ENCODE measurements around the gene ZBTB48.
"Not testable (repeated sequence)": the region's sequence is repeated elsewhere in the genome, so short reads cannot be mapped to it uniquely, and the experiment has no call there.

ZBTB48 gene

DNA sequence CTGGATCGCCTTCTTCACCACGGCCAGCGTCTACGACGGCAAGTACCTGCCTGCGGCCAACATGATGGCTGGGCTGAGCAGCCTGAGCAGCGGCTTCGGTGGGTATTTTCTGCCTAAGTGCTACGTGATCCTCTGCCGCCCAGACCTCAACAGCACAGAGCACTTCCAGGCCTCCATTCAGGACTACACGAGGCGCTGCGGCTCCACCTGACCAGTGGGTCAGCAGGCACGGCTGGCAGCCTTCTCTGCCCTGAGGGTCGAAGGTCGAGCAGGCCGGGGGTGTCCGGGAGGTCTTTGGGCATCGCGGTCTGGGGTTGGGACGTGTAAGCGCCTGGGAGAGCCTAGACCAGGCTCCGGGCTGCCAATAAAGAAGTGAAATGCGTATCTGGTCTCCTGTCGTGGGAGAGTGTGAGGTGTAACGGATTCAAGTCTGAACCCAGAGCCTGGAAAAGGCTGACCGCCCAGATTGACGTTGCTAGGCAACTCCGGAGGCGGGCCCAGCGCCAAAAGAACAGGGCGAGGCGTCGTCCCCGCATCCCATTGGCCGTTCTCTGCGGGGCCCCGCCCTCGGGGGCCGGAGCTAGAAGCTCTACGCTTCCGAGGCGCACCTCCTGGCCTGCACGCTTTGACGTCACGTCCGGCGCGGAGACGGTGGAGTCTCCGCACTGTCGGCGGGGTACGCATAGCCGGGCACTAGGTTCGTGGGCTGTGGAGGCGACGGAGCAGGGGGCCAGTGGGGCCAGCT is at the start of gene ZBTB48:
Gene ZBTB48, plus strand, starts transcription at position 621 of the 745 bp plus-strand sequence. CDS start 616 bp downstream, outside the sequence.
- peak; percentile 98 for DNase-seq (ENCODE audit: low read depth)

DNA sequence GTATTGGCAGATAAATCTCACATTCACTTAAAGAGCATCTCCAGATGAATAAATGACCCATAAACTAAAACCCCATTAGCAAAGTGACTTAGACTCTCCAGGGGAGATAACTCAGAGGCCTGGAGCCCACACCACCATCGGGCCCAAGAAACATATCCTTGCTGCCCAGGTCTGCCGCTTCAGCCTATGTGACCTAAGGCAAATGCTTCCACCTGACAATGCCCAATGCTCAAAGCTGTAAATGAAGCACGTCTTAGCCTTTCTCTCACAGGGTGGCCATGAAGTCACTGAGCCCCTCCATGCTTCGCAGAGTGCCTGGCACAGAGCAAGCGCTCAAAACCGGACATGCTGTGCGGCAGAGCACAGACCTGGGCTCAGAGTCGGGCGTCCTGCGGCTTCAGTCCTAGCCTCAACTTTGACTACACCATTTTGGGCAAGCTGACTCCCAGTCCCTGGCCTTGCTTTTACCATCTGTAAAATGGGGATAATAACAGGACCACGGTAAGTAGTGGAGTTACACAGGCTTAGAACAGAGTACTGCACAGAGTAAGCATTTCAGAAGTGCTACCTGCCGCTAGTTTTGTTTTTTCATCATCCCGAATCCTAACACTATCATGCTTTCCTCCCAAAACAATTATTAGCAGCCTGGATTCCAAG is 49.2 kb upstream of the ZBTB48 start:
- DNase-seq (ENCODE audit: low read depth): no peak

DNA sequence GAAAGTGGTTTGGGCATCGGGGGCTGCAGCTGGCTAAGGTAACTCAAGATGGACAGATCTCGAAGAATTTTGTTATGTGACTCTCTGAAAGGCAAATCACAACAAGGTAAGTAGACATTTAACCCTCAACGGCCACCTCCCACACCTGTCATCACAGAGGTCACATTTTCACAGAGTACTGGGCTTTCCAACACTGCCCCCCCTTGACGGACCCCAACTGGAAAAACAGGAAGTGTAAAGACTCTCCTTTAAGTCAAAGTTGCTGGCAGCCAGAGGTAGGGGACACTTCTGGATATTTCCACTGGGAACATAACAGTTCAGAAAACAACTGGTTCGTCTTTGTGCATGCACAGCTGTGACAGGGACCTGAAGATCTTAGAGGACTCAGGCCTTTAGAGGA is 47.8 kb upstream of the ZBTB48 start:
- no peak for DNase-seq (ENCODE audit: low read depth)

DNA sequence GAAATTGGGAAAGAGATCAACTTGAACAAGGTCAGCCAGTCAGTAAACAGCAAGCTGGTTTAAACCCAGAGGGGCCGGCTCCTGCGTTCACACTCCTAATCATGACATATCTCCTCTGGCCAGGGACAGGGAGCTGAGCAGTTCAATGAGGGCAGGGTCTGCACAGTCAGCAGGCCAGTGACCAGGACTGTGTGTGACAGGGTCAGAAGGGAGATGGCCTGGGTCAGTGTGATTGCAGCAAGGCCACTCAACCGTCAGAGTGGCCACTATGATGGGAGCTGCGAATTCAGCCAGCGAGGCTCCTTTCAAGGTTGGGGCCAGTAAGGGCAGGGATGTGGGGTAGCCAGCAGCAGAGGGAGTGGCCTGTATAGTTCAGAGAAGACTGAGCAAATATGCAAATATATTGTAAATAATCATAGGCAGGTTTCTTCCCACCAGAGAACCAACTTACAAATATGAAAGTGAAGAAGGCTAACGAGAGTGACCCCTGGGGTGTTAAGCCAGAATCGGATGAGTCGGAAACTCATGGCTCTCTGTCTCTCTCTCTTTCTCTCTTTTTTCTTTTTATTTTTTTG is 45.5 kb upstream of the ZBTB48 start:
- DNase-seq (ENCODE audit: low read depth): no peak

DNA sequence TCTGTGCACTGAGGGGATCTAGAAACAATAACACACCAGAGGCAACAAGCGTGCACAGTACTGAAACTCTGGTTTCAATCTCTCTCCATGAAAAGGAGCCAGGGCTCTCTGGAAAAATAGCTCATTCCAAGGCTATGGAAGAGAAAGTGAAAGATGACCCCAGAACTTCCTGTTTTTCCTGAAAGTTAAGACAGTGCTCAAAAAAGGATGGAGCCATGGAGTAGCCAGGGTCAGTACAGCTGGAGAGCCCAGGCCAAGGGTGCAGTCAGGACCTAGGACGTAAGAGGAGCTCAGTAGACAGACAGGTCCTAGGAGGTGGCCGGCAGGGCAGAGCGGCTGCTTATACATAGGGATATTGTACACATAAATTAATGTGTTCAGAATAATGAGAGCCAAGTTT is 44.6 kb upstream of the ZBTB48 start:
- DNase-seq (ENCODE audit: low read depth): no peak

DNA sequence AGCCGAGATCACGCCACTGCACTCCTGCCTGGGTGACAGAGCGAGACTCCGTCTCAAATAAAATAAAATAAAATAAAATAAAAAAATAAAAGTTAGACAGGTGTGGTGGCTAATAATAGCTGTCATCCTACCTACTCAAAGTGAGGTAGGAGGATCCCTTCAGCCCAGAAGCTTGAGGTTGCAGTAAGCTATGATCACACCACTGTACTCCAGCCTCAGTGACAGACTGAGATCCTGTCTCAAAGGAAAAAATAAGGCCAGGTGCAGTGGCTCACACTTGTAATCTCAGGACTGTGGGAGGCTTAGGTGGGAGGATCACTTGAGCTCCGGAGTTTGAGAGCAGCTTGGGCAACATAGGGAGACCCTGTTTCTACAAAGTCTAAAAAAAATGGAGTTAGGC is 43.5 kb upstream of the ZBTB48 start:
- no peak for DNase-seq (ENCODE audit: low read depth)

DNA sequence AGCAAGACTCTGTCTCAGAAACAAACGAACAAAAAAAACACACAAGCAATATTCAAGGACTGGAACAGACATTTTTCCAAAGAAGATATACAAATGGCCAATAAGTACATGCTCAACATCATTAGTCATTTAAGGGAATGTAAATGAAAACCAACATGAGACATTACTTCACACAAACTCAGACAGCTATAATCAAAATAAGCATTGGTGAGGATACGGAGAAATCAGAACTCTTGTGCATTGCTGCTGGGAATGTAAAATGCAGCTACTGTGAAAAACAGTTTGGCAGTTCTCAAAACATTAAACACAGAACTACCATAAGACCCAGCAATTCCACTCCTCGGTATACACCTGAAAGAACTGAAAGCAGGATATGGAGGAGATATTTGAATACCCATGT is 40.8 kb upstream of the ZBTB48 start:
- no peak for DNase-seq (ENCODE audit: low read depth)

DNA sequence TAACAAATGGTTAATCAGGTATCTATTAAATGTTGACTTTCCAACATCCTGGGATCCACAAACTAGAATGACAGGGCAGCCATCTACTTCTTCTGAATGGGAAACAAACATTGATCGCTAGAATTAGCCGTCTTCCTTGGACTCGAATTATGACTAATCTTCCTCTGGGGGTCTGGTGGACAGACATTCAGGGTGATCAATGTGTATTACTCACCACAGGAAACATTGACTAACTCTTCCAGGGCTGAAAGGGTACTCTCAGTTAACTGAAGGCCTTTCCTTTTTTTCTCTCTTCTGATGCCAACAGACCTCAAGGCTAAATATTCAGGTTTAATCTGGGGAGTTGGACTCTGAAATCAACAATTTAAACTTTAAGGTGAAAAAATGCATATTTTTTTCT is 35.0 kb upstream of the ZBTB48 start:
- DNase-seq (ENCODE audit: low read depth): no peak

DNA sequence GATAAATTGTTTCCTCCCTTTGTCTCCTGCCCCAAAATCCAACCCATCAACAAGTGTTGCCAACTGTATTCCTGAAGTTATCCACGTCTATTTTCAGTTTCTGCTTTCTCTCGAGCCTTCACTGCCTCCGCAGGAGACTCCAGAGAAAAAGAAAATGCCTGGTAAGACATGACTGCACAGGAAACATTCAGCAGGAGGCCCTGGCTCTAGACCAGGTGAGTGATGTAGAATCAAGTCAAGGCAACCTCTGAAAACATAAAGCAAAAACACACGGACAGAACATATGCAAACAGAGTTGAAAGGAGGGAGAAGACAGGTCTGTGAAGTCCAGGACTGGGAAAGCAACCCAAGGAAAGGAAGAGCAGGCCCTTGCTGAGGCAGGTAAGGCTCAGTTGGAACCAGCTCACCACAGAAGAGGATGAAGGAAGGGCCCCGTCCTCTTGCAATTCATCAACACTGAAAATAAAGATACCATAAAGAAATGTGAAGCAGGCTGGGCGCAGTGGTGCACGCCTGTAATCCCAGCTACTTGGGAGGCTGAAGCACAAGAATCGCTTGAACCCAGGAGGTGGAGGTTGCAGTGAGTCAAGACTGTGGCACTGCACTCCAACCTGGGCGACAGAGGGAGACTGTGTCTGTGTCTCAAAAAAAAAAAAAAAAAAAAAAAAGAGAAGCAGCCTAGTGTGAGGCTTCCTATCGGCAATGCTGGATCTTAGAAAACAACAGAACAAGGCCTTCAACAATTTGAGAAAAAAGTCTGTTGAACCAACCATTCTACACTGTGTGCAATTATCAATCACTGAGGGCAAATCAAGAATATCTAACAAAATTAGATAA is 34.3 kb upstream of the ZBTB48 start:
- no peak for DNase-seq (ENCODE audit: low read depth)

DNA sequence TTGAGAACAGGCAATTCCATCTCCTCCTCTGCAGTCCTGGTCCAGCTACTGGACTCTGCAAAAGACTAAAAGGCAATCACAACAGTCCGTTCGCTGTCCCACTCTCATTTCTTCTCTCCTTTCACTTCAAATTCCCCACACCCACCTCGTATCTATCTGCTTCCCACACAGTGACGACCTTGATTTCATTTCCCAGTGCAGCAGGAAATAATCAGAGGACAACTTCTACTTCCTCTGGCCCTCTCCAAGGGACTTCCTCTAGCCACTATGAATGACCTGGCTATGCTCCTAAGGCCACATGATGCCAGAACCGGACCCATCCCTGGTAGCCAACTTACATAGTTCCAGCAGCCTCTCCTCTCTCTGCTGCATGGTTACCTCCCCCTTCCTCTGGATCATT is 33.5 kb upstream of the ZBTB48 start:
- DNase-seq (ENCODE audit: low read depth): no peak

DNA sequence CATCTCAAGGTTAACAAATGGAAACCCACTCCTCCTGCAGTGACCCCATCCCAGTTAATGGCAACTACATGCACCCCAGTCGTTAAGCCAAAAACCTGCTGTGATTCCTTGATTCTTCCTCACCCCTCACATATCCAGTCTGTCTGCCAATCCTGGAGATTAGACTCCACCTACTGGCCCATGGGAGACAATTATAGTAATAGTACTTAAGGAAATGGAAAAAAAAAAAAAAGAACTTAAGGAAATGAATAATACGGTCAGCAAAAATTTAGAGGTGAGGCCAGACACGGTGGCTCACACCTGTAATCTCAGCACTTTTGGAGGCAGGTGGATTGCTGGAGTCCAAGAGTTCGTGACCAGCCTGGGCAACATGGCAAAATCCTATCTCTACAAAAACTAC is 32.5 kb upstream of the ZBTB48 start:
- DNase-seq (ENCODE audit: low read depth): no peak

DNA sequence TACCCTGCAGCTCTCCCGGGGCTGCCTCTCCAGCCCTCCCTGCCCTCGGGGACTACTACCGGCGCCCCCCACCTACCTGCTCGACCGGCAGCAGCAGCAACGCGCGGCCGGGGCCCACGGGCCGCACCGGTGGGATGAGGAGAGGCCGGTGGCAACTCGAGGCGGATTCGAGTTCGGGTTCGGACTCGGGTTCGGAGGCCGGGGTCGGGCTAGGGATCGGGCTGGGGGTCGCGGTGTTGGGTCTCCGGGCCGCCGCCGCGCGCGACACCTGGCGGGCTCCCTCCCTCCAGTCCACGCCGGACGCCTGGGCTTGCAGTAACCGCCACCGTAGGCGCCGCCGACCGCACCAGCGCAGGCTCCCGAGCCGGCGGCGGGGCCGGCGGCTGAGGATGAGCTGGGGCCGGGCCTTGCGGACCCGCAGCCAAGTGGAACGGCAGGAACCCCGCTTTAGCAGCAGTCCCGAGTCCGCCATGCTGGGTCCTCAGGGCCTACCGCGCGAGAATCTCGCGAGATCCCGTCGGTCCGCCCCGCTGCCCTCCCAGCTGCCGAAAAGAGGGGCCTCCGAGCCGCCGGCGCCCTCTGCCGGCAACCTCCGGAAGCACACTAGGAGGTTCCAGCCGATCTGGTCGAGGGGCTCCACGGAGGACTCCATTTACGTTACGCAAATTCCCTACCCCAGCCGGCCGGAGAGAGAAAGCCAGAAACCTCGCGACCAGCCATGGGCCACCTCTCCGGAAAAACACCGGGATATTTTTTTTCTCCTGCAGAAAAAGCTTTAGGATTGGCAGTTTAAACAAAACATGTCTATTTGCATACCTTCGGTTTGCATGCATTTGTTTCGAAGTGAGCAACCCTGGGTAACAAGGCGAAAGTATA is 25.5 kb upstream of the ZBTB48 start, which contains the start of gene NOL9:
Gene NOL9, minus strand, starts transcription at position 483 of the 876 bp plus-strand sequence. Its CDS starts 11 bp downstream, at position 472.
- DNase-seq (ENCODE audit: low read depth): peak; percentile 95

DNA sequence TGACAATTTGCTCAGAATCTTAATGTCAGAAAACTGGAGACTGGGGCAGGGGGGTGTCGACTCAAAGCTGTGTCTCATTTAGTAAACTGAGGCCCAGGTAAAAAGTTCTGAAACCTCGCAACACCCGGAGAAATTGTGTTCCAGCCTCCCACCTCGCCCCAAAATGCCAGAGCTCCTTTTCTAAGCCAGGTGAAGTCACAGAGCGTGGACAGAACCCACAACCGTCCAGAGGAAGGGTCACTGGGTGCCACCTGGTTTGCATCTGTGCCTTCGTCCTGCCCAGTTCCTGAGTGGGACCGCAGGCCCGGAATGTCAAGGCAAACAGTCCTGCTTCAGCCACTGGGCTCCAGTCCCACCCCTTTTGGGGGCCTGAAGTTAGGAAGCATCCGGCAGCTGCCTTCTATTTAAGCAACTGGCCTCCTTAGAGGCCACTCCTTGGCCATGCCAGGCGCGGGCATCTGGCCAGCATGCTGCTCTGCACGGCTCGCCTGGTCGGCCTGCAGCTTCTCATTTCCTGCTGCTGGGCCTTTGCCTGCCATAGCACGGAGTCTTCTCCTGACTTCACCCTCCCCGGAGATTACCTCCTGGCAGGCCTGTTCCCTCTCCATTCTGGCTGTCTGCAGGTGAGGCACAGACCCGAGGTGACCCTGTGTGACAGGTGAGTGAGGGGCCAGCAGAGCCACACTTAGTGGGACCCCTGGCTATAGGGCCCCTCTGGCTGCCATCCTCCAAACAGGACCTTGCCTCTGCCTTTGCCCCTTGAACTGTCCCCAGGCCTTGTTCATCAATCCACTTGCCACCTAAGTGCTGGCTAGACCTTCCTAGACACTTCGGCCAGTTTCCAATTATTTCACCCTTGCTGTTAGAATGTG is 24.7 kb upstream of the ZBTB48 start, which contains the start of gene TAS1R1:
Gene TAS1R1, plus strand, starts transcription at position 401 of the 872 bp plus-strand sequence. Its CDS starts 67 bp downstream, at position 468.
- DNase-seq (ENCODE audit: low read depth): no peak

DNA sequence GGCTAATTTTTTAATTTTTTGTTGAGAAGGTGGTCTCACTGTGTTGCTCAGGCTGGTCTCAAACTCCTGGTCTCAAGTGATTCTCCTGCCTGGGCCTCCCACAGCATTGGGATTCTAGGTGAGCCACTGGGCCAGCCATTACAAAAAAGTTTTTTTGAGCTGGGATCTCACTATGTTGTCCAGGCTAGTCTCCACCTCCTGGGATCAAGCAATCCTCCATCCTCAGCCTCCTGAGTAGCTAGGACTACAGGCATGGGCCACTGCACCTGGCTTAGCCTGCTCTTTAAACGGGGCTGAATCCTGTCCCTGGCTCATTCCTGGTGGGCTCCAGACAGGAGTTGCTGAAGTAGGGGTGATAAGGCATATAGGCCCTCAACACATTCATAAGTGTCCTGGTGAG is 22.2 kb upstream of the ZBTB48 start:
- no peak for DNase-seq (ENCODE audit: low read depth)

DNA sequence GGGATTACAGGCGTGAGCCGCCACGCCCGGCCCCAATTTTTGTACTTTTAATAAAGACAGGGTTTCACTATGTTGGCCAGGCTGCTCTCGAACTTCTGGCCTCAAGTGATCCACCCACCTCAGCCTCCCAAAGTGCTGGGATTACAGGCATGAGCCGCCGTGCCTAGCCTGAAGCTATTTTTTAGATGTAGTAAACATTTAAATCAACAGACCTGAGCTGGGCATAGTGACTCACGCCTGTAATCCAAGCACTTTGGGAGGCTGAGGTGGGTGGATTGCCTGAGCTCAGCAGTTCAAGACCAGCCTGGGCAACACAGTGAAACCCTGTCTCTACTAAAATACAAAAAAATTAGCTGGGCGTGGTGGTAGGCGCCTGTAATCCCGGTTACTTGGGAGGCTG is 20.6 kb upstream of the ZBTB48 start:
- DNase-seq (ENCODE audit: low read depth): not testable (repeated sequence)

DNA sequence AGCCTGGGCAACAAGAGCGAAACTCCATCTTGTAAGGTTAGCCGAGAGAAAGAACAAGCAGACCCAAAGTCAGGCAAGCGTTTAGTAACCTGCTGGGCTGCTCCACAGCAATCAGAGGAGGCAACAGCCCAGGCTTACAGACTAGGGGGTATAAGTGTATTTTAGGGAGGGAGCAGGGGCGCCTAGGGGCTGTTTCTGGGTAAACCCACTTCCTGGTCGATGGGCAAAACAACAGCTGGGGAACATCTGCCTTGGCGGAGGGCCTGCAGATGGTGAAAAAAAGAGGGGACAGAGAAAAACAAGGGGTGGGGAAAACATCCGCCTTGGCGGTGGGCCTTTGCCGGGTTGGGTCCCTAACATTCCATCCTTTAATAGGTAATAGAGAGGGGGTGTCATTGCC is 19.5 kb upstream of the ZBTB48 start:
- no peak for DNase-seq (ENCODE audit: low read depth)

DNA sequence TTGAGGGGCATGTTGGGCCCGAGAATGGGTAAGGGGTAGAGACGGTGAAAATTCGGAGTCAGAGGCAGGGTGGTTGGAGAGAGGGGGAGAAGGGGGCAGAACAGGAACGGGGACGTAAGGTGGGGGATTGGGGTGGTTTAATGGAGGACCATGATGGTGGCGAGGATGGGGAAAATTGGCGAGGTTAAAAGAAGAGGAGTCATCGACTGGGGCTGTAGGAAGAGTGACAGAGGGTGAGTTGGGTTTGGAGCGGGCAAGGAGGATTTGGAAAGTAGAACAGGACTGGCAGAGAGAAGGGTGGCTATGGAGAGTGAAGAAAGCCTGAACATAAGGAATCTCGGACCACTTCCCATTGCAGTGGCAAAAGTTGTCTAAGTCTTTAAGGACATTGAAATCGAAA is 10.8 kb upstream of the ZBTB48 start:
- no peak for DNase-seq (ENCODE audit: low read depth)

DNA sequence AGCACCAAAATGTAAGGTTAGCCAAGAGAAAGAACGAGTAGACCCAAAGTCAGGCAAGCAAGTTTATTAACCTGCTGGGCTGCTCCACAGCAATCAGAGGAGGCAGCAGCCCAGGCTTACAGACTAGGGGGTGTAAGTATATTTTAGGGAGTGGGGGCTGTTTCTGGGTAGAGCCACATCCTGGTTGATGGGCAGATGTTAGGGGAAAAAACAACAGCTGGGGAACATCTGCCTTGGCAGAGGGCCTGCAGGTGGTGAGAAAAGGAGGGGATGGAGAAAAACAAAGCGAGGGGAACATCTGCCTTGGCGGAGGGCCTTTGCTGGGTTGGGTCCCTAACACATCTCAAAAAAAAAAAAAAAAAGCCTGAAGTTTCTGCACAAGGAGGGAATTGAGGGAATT is 9.7 kb upstream of the ZBTB48 start:
- DNase-seq (ENCODE audit: low read depth): no peak

DNA sequence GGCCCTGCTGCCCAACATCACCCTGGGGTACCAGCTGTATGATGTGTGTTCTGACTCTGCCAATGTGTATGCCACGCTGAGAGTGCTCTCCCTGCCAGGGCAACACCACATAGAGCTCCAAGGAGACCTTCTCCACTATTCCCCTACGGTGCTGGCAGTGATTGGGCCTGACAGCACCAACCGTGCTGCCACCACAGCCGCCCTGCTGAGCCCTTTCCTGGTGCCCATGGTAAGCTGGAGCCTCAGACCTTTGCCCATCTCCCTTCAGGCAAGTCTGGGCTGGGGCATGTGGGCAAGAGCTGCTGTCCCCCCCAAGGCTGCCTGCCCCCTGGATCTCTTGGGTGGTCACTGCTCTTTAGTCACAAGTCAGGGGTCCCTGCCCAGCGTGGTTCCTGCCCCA is 8.8 kb upstream of the ZBTB48 start:
- no peak for DNase-seq (ENCODE audit: low read depth)

DNA sequence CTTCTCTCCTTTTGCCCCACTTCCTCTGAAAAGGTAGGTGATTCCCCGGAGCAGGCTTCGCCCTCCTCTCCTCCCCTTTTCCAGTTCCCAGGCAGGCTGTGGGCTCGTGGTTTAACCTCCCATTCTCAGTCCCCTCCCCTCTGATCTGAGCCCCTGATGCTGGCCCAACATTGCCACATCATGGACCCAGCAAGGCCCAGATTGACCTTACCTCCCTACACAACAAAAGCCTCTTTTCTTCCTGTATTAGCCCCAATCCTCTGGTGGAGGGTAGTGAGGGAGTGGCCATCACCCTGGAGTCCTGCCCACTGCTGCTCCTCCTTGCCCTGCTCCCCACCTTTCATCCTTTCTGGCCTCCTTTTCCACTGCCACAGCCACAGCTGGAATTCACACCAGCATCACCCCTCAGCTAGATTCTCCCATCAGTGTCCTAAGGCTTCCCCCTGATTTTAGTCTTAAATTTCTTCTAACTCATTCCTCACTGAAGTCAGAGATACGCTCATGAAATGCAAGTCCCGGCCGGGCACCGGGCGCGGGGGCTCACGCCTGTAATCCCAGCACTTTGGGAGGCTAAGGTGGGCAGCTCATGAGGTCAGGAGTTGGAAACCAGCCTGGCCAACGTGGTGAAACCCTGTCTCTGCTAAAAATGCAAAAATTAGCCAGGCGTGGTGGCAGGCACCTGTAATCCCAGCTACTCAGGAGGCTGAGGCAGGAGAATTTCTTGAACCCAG is 7.0 kb upstream of the ZBTB48 start:
- DNase-seq (ENCODE audit: low read depth): no peak
